Fibroblast of upper back skin (primary cell): Measurements from ENCODE around the gene UST.
"Not testable (repeated sequence)": the region's sequence is repeated elsewhere in the genome, so short reads cannot be mapped to it uniquely, and the experiment has no call there.

ENCODE experiments used
- DNase-seq: peaks from one replicate; pipeline ENCODE4 v3.0.0-alpha.2; 2013

UST gene

GRCh38 chr6:148878683-148879082, 131.9 kb downstream of the UST start:
- DNase-seq: no peak

- not testable (repeated sequence) for DNase-seq
Observed at GRCh38 chr6:148880742-148881141, 133.9 kb downstream of the UST start.

- DNase-seq: no peak
Observed at GRCh38 chr6:148881593-148882311, 134.9 kb downstream of the UST start.

- no peak for DNase-seq
Observed at GRCh38 chr6:148883270-148883669, 136.4 kb downstream of the UST start.

GRCh38 chr6:148884461-148884860, 137.6 kb downstream of the UST start:
- no peak for DNase-seq

GRCh38 chr6:148885136-148885865, 138.5 kb downstream of the UST start:
- peak; percentile 88 for DNase-seq

GRCh38 chr6:148885925-148886845, 139.4 kb downstream of the UST start:
- no peak for DNase-seq

- no peak for DNase-seq
Observed at GRCh38 chr6:148887181-148887580, 140.4 kb downstream of the UST start.

GRCh38 chr6:148888856-148889255, 142.0 kb downstream of the UST start:
- peak; percentile 79 for DNase-seq

- no peak for DNase-seq
Observed at GRCh38 chr6:148890096-148890495, 143.3 kb downstream of the UST start.

- DNase-seq: no peak
Observed at GRCh38 chr6:148890652-148891404, 144.0 kb downstream of the UST start.

- DNase-seq: no peak
Observed at GRCh38 chr6:148891405-148891783, 144.6 kb downstream of the UST start.

GRCh38 chr6:148892247-148892646, 145.4 kb downstream of the UST start:
- DNase-seq: peak; percentile 49

- no peak for DNase-seq
Observed at GRCh38 chr6:148893073-148893472, 146.2 kb downstream of the UST start.

GRCh38 chr6:148893481-148893880, 146.7 kb downstream of the UST start:
- no peak for DNase-seq

- no peak for DNase-seq
Observed at GRCh38 chr6:148898376-148899014, 151.7 kb downstream of the UST start.

GRCh38 chr6:148904896-148905870, 158.4 kb downstream of the UST start:
- no peak for DNase-seq

- no peak for DNase-seq
Observed at GRCh38 chr6:148905901-148906300, 159.1 kb downstream of the UST start.

GRCh38 chr6:148906386-148906785, 159.6 kb downstream of the UST start:
- DNase-seq: no peak

GRCh38 chr6:148907573-148907972, 160.7 kb downstream of the UST start:
- no peak for DNase-seq

GRCh38 chr6:148912252-148912651, 165.4 kb downstream of the UST start:
- no peak for DNase-seq
